ENCODE data around the gene CCR4.
"Not testable (repeated sequence)": the region's sequence is repeated elsewhere in the genome, so short reads cannot be mapped to it uniquely, and the experiment has no call there.

The CCR4 gene

DNA sequence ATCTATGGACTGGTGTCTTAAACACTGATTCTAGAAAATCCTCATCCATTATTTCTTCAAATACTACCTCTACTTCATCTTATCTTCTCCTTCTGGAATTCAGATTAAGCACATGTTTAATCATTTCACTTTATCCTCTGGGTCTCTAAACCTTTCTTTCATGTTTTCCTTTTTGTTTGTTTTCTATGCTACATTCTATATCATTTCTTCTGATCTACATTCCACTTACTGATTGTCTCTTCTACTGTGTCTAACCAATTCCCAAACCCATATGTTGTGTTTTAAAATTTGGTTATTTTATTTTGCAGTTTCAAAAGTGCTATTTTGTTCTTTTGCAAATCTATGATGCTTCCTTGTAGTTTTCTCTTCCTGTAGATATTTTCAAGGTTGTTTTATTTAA lies 31.7 kb downstream of the CCR4 start:
- no peak for DNase-seq (ENCODE audit: low read depth)

DNA sequence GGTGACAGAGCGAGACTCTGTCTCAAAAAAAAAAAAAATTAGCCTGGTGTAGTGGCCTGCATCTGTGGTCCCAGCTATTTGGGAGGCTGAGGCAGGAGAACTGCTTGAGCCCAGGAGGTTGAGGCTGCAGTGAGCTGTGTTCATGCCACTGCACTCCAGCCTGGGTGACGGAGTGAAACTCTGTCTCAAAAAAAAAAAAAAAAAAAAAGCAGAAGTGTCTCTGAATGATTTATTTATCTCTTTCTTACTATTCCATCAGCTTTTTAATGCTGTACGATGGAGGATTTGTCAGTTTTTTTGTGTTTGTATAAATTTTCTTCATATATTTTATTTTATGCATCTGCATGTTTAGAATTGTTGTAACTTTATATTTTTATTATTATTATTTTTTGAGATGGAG lies 33.5 kb downstream of the CCR4 start:
- not testable (repeated sequence) for DNase-seq (ENCODE audit: low read depth)

- DNase-seq (ENCODE audit: low read depth): no peak
These were observed 37.7 kb downstream of the CCR4 start for GRCh38 chr3:32989171-32989570.

GRCh38 chr3:32990116-32990515 lies 38.7 kb downstream of the CCR4 start:
- DNase-seq (ENCODE audit: low read depth): no peak

GRCh38 chr3:32991781-32992180 lies 40.3 kb downstream of the CCR4 start:
- DNase-seq (ENCODE audit: low read depth): no peak

GRCh38 chr3:32992310-32992686 lies 40.9 kb downstream of the CCR4 start:
- no peak for DNase-seq (ENCODE audit: low read depth)

- DNase-seq (ENCODE audit: low read depth): no peak
These were observed 42.6 kb downstream of the CCR4 start for GRCh38 chr3:32994045-32994444.

DNA sequence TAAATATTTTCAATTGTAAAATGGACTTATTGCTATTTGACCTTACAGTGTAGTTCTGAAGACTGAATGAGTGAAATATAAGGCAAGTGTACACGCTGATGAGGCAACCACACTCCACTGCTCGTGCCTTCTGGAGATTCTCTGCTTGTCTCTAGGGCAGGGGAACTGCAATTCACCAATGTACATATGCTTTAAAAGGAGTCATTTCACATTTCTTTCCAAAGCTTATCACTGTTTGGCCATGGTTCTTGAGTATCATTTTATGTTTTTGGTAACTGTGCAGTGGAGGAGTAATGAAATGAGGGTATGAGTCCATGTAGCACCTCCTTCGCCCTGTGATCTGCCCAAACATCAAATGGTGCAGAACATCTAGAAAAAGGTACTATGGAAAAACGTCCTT lies 43.7 kb downstream of the CCR4 start:
- no peak for DNase-seq (ENCODE audit: low read depth)

DNA sequence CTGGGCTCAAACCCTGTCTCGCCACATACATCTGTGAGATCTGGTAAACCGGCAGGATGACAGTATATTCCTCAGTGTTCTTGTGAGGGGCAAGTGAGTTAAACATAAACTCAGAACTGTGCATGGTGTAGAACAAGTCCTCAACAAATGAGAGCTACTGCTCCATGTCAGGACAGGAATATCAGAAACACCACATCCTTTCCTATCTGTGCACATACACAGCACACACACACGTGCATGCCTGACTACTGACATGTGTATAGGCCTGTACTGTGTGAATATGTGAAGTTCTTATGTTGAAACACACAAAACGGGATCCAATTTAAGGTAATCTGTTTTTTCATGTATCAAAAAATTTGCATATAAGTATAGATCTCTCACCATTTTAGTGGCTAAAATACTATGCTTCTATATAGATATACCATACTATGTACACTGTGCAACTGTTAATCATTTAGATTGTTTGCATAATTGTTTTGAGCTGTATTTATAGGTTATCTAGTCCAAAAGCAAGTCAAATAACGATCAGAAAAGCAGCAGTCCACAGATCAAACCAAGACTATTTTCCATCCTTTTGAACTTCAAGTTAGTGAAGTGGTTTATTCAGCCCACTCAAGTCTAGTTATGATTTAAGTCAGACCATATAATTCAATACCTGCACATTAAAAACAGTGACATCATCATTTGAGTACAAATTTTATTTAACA lies 44.8 kb downstream of the CCR4 start:
- DNase-seq (ENCODE audit: low read depth): no peak

DNA sequence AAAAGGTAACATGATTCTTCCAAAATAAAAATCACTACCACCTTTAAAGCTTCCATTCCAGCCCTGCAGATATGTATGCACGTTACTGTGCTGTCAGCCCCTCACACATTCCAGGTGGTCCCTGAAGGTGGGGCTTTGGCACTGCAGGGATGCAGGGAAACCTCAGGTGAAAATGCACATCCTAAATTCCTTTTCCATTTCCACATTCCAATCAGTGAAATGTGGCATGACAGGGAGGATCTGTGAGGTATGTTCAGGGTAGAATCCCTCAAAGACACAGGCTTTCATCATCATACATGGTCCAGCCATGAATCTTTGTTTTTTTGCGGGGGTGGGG lies 45.3 kb downstream of the CCR4 start:
- DNase-seq (ENCODE audit: low read depth): no peak

- DNase-seq (ENCODE audit: low read depth): no peak
These were observed 47.4 kb downstream of the CCR4 start for GRCh38 chr3:32998631-32999451.

GRCh38 chr3:33000691-33001385 lies 49.4 kb downstream of the CCR4 start:
- DNase-seq (ENCODE audit: low read depth): no peak

- no peak for DNase-seq (ENCODE audit: low read depth)
These were observed 50.4 kb downstream of the CCR4 start for GRCh38 chr3:33001889-33002288.

DNA sequence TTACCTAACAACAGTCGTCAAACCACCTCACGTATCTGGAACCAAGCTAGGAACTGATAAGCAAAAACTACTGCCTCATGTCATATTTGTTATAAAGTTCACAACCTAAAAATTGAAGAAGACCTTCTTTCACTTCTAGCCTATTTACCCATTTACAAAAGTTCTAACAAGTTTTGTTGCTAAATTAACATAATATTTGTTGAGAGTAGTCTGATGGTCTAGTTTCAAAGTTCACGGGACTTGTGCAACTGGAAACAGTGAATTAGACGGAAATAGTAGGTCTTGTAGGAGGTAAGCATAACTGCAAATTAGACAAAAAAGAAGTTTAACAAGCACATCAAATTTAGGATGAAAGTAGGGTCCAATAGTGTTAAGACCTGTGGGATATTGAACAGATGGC lies 51.9 kb downstream of the CCR4 start:
- no peak for DNase-seq (ENCODE audit: low read depth)

GRCh38 chr3:33004205-33004604 lies 52.8 kb downstream of the CCR4 start:
- no peak for DNase-seq (ENCODE audit: low read depth)

DNA sequence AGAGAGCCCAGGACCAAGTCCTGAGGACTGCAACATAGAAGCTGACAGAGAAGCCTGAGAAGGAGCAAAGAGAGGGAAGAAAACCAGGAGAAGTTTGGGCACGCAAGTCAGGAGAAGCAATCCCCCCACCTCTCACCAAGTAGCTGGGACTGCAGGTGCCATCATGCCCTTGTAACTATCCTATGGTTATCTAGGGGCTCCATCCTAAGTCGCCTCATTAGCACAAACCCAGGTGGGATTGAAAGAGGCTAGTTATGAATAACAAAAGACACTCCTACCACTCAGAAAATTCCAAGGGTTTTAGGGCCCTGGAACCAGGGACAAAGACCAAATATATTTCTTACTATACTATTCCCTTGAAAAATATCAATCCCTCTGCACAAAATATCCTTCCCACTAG lies 53.5 kb downstream of the CCR4 start:
- no peak for DNase-seq (ENCODE audit: low read depth)
